Glomerular endothelial cell (primary cell): ENCODE data around the gene AUTS2. TPM values are rescaled to one million over a fixed set of nuclear protein-coding genes. Genes with fewer than 3 reads are reported as not detected.
"Not testable (repeated sequence)": the region's sequence is repeated elsewhere in the genome, so short reads cannot be mapped to it uniquely, and the experiment has no call there.

Experiments
- DNase-seq: peaks from one replicate; pipeline ENCODE4 v3.0.0-alpha.2; 2011; ENCODE audit warnings: low read depth, low spot score; ENCODE audit errors: extremely low read depth
- total RNA-seq: library from RNA; depleted of rRNA; stranded (reverse); fragments of >200 nt; gene quantifications from 2 replicates; pipeline ENCODE4 v1.2.3, GENCODE V29; 2015

Gene AUTS2
- total RNA-seq, 1 donor from 2014 or later: 24.8 TPM

GRCh38 chr7:70729553-70730157 is 1131.4 kb downstream of the AUTS2 start:
- not testable (repeated sequence) for DNase-seq

GRCh38 chr7:70730451-70731110 is 1132.3 kb downstream of the AUTS2 start:
- DNase-seq: no peak

- DNase-seq: no peak
Measured at GRCh38 chr7:70733090-70733489, 1134.8 kb downstream of the AUTS2 start.

GRCh38 chr7:70734411-70734810 is 1136.1 kb downstream of the AUTS2 start:
- DNase-seq: no peak

GRCh38 chr7:70735313-70735712 is 1137.0 kb downstream of the AUTS2 start:
- DNase-seq: no peak

GRCh38 chr7:70736715-70737460 is 1138.6 kb downstream of the AUTS2 start:
- DNase-seq: no peak

GRCh38 chr7:70738151-70738885 is 1140.0 kb downstream of the AUTS2 start:
- DNase-seq: no peak

- no peak for DNase-seq
Measured at GRCh38 chr7:70739646-70740210, 1141.5 kb downstream of the AUTS2 start.

- DNase-seq: no peak
Measured at GRCh38 chr7:70741666-70742065, 1143.4 kb downstream of the AUTS2 start.

GRCh38 chr7:70743531-70744325 is 1145.5 kb downstream of the AUTS2 start:
- DNase-seq: no peak

GRCh38 chr7:70744492-70744891 is 1146.2 kb downstream of the AUTS2 start:
- DNase-seq: no peak

- no peak for DNase-seq
Measured at GRCh38 chr7:70749831-70750230, 1151.6 kb downstream of the AUTS2 start.

- DNase-seq: no peak
Measured at GRCh38 chr7:70751895-70752294, 1153.6 kb downstream of the AUTS2 start.

GRCh38 chr7:70752794-70753241 is 1154.5 kb downstream of the AUTS2 start:
- DNase-seq: no peak

- DNase-seq: no peak
Measured at GRCh38 chr7:70756789-70757188, 1158.5 kb downstream of the AUTS2 start.

GRCh38 chr7:70758646-70759045 is 1160.4 kb downstream of the AUTS2 start:
- DNase-seq: no peak

- no peak for DNase-seq
Measured at GRCh38 chr7:70759674-70760073, 1161.4 kb downstream of the AUTS2 start.

GRCh38 chr7:70761711-70762328 is 1163.5 kb downstream of the AUTS2 start:
- no peak for DNase-seq

- DNase-seq: no peak
Measured at GRCh38 chr7:70762696-70763095, 1164.4 kb downstream of the AUTS2 start.
